B cell (primary cell): ENCODE measurements around the gene CDC42SE2. TPM values are rescaled to one million over a fixed set of nuclear protein-coding genes. Genes with fewer than 3 reads are reported as not detected.
A peak's percentile ranks its signal among the peaks of the same experiment; 100 is the strongest.

Experiments used
- ATAC-seq: fragments of 200-7000 bp; cut with Tn5 transposase; one replicate; pipeline ENCODE4 v1.10.0; 2021; ENCODE audit warnings: low read depth, mild to moderate bottlenecking, moderate number of reproducible peaks, moderate library complexity
- CTCF ChIA-PET: fragments of 350-600 bp; sonication (Branson Sonifier 250); formaldehyde crosslinking; loops from one replicate; lab custom pipeline; 2021; ENCODE audit warnings: antibody characterized with exemption, inconsistent platforms; lab: Charles Lee
- POLR2A ChIA-PET: fragments of 350-600 bp; sonication (Branson Sonifier 250); formaldehyde crosslinking; loops from one replicate; lab custom pipeline; 2021; ENCODE audit warnings: antibody characterized with exemption; lab: Charles Lee
- DNase-seq: peaks from one replicate; pipeline ENCODE4 v3.0.0; 2013
- H2AFZ ChIP-seq: 2 replicates; pipeline ENCODE4 v1.6.1; 2012; ENCODE audit warnings: mild to moderate bottlenecking, low read depth, low read length; ENCODE audit not compliant: insufficient read depth, poor library complexity, severe bottlenecking
- H3K27ac ChIP-seq, 2 donors: 1 replicate in 1 of 2; 2 replicates in 1 of 2; pipeline ENCODE4 v1.5.1; 2012 to 2013; ENCODE audit warnings: low read length in 2 of 2, mild to moderate bottlenecking in 2 of 2, moderate library complexity in 1 of 2
- H3K27me3 ChIP-seq, 4 experiments: fragments of 200-600 bp in 1 of 4; sonication (generic) in 1 of 4; replicated peaks in 1 of 4; 1 replicate in 2 of 4; 2 replicates in 2 of 4; pipeline versions ENCODE4 v1.6.1 to v1.7.0; 2013 to 2016; ENCODE audit warnings: low read length in 3 of 4, mild to moderate bottlenecking in 2 of 4, mixed read lengths in 1 of 4, moderate library complexity in 1 of 4; ENCODE audit not compliant: insufficient read depth in 4 of 4, control insufficient read depth in 3 of 4; ENCODE audit errors: control extremely low read depth in 1 of 4
- H3K36me3 ChIP-seq, 2 experiments: replicated peaks in 1 of 2; 1 replicate in 1 of 2; 2 replicates in 1 of 2; pipeline versions ENCODE4 v1.6.1 to v1.7.1; 2013; ENCODE audit warnings: low read length in 1 of 2; ENCODE audit not compliant: insufficient read depth in 2 of 2, control insufficient read depth in 1 of 2; ENCODE audit errors: control extremely low read depth in 1 of 2, extremely low read depth in 1 of 2
- H3K4me1 ChIP-seq, 2 donors: fragments of 200-600 bp in 1 of 2; sonication (generic) in 1 of 2; 1 replicate in 1 of 2; 2 replicates in 1 of 2; pipeline versions ENCODE4 v1.5.1 to v1.6.1; 2013 to 2017; ENCODE audit warnings: low read length in 2 of 2; ENCODE audit not compliant: control insufficient read depth in 2 of 2, insufficient read depth in 2 of 2
- H3K4me2 ChIP-seq: replicated peaks from 2 replicates; pipeline ENCODE3; 2012; ENCODE audit warnings: mild to moderate bottlenecking, low read depth, low read length; ENCODE audit not compliant: poor library complexity, severe bottlenecking
- H3K4me3 ChIP-seq, 5 experiments: fragments of 200-600 bp in 1 of 5; sonication (generic) in 1 of 5; 1 replicate in 3 of 5; 2 replicates in 2 of 5; pipeline versions ENCODE4 v1.5.1 to v1.7.0; 2011 to 2016; ENCODE audit warnings: low read length in 4 of 5, mild to moderate bottlenecking in 4 of 5, low read depth in 2 of 5, control low read depth in 1 of 5, moderate library complexity in 1 of 5; ENCODE audit not compliant: insufficient read depth in 1 of 5; ENCODE audit errors: control extremely low read depth in 1 of 5, extremely low read depth in 1 of 5
- H3K79me2 ChIP-seq: fragments of 200-600 bp; sonication (generic); one replicate; pipeline ENCODE4 v1.6.0; 2016; ENCODE audit warnings: low read length; ENCODE audit not compliant: control insufficient read depth, insufficient read depth
- H3K9ac ChIP-seq: fragments of 200-600 bp; sonication (generic); 2 replicates; pipeline ENCODE4 v1.6.1; 2017; ENCODE audit warnings: mild to moderate bottlenecking, low read length, moderate library complexity
- H3K9me3 ChIP-seq, 3 donors: one replicate each; pipeline versions ENCODE4 v1.6.1 to v1.7.1; 2013; ENCODE audit warnings: low read length in 2 of 3; ENCODE audit not compliant: control insufficient read depth in 2 of 3, insufficient read depth in 1 of 3; ENCODE audit errors: control extremely low read depth in 1 of 3
- H4K20me1 ChIP-seq: 2 replicates; pipeline ENCODE4 v1.6.0; 2012; ENCODE audit warnings: mild to moderate bottlenecking, low read length; ENCODE audit not compliant: insufficient read depth, control insufficient read depth, poor library complexity, severe bottlenecking
- H3K27ac Mint-ChIP-seq: one replicate; pipeline ENCODE4 v1.8.0; 2021; ENCODE audit warnings: mixed read lengths
- H3K27me3 Mint-ChIP-seq: one replicate; pipeline ENCODE4 v1.8.0; 2021; ENCODE audit warnings: mixed read lengths
- H3K4me1 Mint-ChIP-seq: one replicate; pipeline ENCODE4 v1.8.0; 2021; ENCODE audit warnings: mixed read lengths
- H3K4me3 Mint-ChIP-seq: one replicate; pipeline ENCODE4 v1.8.0; 2021; ENCODE audit warnings: mixed read lengths
- H3K9me3 Mint-ChIP-seq: one replicate; pipeline ENCODE4 v1.8.0; 2022; ENCODE audit warnings: mixed read lengths; ENCODE audit not compliant: insufficient read depth
- EZH2 ChIP-seq: IDR thresholded peaks from 2 replicates; pipeline ENCODE4 v1.6.1; 2012; ENCODE audit warnings: borderline replicate concordance, low read depth, mild to moderate bottlenecking, moderate library complexity, low read length; ENCODE audit not compliant: insufficient read depth, poor library complexity, severe bottlenecking
- WGBS: methylation state at CpG from one replicate; pipeline ENCODE4 v1.1.5; 2013; ENCODE audit warnings: missing lambda C conversion rate; ENCODE audit not compliant: insufficient coverage; 5-methylcytosine and 5-hydroxymethylcytosine counted together
- intact Hi-C: fragments of 100-400 bp; cut with micrococcal nuclease; formaldehyde crosslinking; loops from one replicate; pipeline ENCODE4 v1.10.0; 2022
- polyA plus RNA-seq: library from polyadenylated mRNA; depleted of rRNA; stranded (reverse); fragments of >200 nt; gene quantifications from 2 replicates; pipeline ENCODE4 v1.2.3, GENCODE V29; 2012
- total RNA-seq, 2 donors: library from RNA; stranded (reverse); fragments of 120-200 nt in 1 of 2; gene quantifications; 1 replicate in 1 of 2; 2 replicates in 1 of 2; pipeline versions ENCODE4 v1.2.3 to v1.2.4, GENCODE V29; 2013 to 2022
- TF ChIP-seq, protein P1 (sequence below): fragments of 200-600 bp; IDR thresholded peaks from one replicate; pipeline ENCODE4 v1.8.0; 2022; ENCODE audit warnings: antibody characterized with exemption, mild to moderate bottlenecking

The CDC42SE2 gene
- total and polyA plus RNA-seq, 2 donors (not counting 1 experiment from before 2014, with no cell fraction given): 42.5 to 161 TPM

DNA sequence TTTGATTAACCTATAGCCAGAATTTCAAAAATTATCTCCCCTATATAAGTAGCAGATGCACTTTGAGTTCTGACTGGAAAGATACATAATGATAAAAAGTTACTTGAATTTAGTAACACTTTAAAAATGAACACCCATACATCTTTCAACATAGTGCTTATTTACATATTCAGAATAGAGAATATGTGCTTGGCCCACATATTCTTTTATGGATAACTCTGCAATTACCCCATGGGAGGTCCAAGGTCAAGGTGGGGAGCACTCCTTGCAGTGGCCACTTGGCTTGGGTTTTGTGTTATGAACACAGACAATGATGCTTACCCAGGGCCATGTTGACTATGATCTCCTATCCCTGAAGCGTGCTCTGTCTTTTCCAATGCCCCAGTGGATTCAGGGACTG lies 169.3 kb downstream of the CDC42SE2 start:
- no peaks in the 10 kb centered on the region for H4K20me1 ChIP-seq
- Mint-ChIP-seq H3K27ac (peak overlapping the region; percentile 46), H3K9me3 (no peaks in the 10 kb centered on the region), H3K27me3 (no peaks in the 10 kb centered on the region), H3K4me3 (no peak overlapping the region), H3K4me1 (no peaks in the 10 kb centered on the region)
- H3K9me3 ChIP-seq: no peaks in the 10 kb centered on the region
- DNase-seq: no peak
- CTCF ChIA-PET: no interaction called here
- intact Hi-C loops: no loop called here
- no peak overlapping the region for H3K27ac ChIP-seq
- no peaks in the 10 kb centered on the region for H3K4me1 ChIP-seq
- no peak overlapping the region for H3K4me2 ChIP-seq
- TF ChIP-seq EZH2: no peak
- TF ChIP-seq, protein P1, sequence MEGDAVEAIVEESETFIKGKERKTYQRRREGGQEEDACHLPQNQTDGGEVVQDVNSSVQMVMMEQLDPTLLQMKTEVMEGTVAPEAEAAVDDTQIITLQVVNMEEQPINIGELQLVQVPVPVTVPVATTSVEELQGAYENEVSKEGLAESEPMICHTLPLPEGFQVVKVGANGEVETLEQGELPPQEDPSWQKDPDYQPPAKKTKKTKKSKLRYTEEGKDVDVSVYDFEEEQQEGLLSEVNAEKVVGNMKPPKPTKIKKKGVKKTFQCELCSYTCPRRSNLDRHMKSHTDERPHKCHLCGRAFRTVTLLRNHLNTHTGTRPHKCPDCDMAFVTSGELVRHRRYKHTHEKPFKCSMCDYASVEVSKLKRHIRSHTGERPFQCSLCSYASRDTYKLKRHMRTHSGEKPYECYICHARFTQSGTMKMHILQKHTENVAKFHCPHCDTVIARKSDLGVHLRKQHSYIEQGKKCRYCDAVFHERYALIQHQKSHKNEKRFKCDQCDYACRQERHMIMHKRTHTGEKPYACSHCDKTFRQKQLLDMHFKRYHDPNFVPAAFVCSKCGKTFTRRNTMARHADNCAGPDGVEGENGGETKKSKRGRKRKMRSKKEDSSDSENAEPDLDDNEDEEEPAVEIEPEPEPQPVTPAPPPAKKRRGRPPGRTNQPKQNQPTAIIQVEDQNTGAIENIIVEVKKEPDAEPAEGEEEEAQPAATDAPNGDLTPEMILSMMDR: no peak
- H3K36me3 ChIP-seq: peaks cover 2 to 73% of the 10 kb centered on the region in 2 experiments
- H3K27me3 ChIP-seq: no peaks in the 10 kb centered on the region
- H3K4me3 ChIP-seq: no peak overlapping the region
- no peak overlapping the region for H3K9ac ChIP-seq
- no peak for ATAC-seq
- no peaks in the 10 kb centered on the region for H3K79me2 ChIP-seq
- H2AFZ ChIP-seq: no peak overlapping the region
- 100% methylated on average over 1 of the region's 1 CpG for WGBS
- POLR2A ChIA-PET: no interaction called here

DNA sequence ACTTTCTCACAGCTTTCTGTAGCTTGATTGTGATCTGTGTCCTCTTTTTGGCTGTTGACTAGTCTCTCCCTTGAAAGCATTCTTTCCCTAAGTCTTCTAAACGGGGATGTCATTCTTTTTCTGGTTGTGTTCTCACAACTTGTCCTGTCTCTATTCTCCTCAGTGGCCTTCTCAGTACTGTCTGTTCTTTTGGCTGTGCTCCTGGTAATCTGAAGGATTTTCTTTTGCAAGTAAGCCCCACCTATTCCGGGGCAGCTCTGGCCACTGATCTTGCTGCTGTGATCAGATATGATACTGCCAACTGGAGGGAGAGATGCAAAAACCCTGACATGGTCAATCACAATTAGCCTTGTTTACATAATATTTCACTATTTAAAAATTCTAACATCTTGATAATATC lies 172.2 kb downstream of the CDC42SE2 start:
- no peak overlapping the region for H3K4me2 ChIP-seq
- intact Hi-C loops: no loop called here
- ATAC-seq (no peak), DNase-seq (no peak)
- WGBS: 100% methylated on average over 1 of the region's 2 CpGs
- H4K20me1 ChIP-seq: no peaks in the 10 kb centered on the region
- CTCF ChIA-PET: interaction anchor here (1.0 kb wide), 1 partner anchor 12 kb away, joined by 3 read pairs; no protein-coding TSS in a partner anchor
- Mint-ChIP-seq H3K4me1 (no peaks in the 10 kb centered on the region), H3K27me3 (no peaks in the 10 kb centered on the region), H3K27ac (no peak overlapping the region), H3K4me3 (no peak overlapping the region), H3K9me3 (no peaks in the 10 kb centered on the region)
- H2AFZ ChIP-seq: no peak overlapping the region
- TF ChIP-seq, protein P1: no peak
- TF ChIP-seq EZH2: no peak
- H3K9ac ChIP-seq: no peak overlapping the region
- no peaks in the 10 kb centered on the region for H3K4me1 ChIP-seq
- no peak overlapping the region for H3K4me3 ChIP-seq
- H3K79me2 ChIP-seq: no peaks in the 10 kb centered on the region
- no peaks in the 10 kb centered on the region for H3K9me3 ChIP-seq
- peaks cover 4 to 79% of the 10 kb centered on the region in 2 experiments for H3K36me3 ChIP-seq
- POLR2A ChIA-PET: no interaction called here
- no peak overlapping the region for H3K27ac ChIP-seq
- H3K27me3 ChIP-seq: no peaks in the 10 kb centered on the region
